IPS-NIHi7 (cell line): ENCODE measurements around the gene RXYLT1.
A peak's percentile ranks its signal among the peaks of the same experiment; 100 is the strongest.
"Not testable (repeated sequence)": the region's sequence is repeated elsewhere in the genome, so short reads cannot be mapped to it uniquely, and the experiment has no call there.

Source experiments
- DNase-seq: peaks from one replicate; pipeline ENCODE4 v3.0.0; 2012; ENCODE audit warnings: mixed read lengths; ENCODE audit errors: extremely low spot score

Gene RXYLT1, protein sequence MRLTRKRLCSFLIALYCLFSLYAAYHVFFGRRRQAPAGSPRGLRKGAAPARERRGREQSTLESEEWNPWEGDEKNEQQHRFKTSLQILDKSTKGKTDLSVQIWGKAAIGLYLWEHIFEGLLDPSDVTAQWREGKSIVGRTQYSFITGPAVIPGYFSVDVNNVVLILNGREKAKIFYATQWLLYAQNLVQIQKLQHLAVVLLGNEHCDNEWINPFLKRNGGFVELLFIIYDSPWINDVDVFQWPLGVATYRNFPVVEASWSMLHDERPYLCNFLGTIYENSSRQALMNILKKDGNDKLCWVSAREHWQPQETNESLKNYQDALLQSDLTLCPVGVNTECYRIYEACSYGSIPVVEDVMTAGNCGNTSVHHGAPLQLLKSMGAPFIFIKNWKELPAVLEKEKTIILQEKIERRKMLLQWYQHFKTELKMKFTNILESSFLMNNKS

DNA sequence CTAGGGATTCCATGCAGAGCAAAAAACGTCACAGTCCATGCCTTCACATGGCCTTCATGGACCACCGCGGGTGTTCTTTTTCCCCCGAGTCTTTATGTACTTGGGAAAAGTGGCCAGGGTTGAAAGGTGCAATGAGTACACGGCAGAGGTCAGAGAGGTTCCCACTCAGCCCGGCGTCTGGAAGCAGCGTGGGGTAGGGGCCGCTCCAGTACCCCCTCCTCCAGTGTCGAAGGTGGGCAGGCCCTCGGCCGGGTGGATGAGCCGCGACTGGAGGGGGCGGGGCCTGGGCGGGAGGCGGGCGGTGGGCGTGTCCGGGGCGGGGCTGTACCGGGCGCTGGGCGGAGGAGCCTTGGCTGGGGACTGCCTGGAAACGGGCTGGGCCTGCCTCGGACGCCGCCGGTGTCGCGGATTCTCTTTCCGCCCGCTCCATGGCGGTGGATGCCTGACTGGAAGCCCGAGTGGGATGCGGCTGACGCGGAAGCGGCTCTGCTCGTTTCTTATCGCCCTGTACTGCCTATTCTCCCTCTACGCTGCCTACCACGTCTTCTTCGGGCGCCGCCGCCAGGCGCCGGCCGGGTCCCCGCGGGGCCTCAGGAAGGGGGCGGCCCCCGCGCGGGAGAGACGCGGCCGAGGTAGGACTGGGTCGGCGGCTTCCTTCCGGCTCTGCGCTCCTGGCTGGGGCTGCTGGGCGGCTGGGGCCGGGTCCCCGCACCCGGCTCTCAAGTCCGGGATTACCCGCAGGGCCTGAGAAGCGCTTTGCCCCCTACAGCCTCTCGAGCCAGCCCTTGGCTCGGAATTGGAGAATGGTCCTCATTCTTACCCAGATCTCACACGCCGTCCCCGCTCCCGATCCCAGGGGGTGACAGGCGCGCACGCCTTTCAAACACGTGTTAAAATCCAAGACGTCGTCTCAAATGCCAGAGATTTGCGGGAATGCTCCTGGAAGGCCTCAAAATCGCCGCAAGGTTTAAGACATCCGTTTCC lies at the start of gene RXYLT1:
Gene RXYLT1 (plus strand): TSS at position 412 of the 984 bp plus-strand sequence. CDS start 52 bp downstream, at position 464.
- DNase-seq: peak; percentile 98

DNA sequence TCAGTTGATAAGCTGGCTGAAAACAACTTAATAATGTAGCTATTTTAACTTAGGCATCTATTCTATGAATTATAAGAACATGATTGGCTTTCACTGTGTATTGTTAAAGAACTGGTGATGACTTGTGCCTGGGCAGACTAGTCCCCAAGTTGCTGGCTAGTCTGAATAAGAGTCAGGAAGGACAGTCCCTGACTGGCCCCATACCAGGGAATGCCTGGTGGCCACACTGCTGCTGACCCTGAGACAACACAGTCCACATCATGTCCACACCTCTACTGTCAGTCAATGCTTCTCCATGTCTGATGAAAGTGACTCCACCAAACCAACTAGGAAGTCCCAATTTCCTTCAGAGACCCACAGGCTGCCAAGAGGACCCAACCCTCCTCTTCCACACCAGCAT lies 46.9 kb upstream of the RXYLT1 start:
- DNase-seq: not testable (repeated sequence)

DNA sequence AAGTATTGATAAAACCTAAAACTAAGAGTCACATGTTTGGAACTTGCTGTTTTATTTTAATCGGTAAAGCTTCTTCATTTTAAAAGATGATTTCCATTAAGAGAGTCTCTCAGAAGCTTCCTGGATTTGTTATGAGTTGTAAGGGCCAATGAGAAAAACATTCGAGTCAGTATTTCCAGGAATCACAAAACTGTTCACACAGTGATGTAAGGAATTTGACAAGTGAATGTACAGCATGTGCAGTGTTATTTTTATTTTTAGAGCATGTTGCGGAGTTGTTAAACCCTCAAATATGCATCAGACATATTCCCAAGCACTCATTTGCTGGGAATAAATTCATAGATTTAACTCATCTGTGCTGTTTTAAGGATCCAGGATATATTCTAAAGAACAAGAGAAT lies 46.1 kb upstream of the RXYLT1 start:
- not testable (repeated sequence) for DNase-seq

DNA sequence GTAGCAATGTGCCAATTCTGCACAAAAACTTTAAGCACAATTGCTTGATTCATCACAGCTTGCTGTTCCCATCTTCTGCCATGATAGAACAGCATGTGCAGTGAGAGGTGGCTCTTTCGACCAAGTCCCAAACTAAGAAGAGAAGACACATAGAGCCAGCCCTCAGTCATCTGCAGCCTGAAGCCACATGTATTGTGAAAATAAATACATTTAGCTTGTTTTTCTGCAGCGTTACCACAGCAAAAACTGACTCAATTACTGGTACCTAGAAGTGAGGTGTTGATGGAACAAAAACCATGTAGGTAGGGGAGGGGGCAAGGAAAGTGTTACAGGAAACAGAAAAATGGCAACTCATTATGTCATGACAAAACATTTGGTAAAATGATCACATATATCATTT lies 39.2 kb upstream of the RXYLT1 start:
- not testable (repeated sequence) for DNase-seq

DNA sequence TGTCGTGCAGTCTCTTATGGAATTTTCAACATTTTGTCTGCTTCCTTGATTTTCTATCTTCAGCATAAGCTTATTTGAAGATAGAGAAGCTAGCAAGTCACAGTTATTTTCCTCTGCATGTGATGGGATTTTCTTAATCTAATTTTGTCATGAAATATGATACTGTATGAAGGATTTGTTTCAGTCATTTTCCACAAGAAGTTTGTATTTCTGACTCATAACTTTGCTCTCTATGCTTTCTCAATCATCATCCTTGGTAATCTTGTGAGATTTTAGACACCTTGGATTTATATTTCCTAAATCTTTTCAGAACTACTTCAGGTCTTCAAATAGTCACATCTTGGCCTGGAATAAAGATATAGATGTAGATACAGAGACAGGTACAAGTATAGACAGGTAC lies 38.3 kb upstream of the RXYLT1 start:
- DNase-seq: not testable (repeated sequence)

DNA sequence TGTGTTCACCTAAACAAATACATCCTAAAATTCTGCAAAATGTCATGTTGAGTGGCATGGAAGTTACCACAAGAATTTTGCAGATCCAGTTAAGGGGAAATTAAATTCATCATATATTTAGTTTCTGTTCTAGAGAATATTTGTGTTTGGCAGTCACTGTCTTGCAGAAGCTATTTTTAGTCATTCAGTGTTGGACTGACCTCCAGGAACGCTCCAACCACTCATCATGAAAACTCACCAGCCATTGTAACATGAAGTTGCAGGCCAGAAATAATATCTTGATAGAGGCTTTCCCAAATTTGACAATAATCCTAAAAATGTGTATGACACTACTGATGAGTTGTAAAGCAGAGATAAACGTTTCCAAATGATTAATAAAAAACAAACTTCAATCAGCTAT lies 35.6 kb upstream of the RXYLT1 start:
- not testable (repeated sequence) for DNase-seq

DNA sequence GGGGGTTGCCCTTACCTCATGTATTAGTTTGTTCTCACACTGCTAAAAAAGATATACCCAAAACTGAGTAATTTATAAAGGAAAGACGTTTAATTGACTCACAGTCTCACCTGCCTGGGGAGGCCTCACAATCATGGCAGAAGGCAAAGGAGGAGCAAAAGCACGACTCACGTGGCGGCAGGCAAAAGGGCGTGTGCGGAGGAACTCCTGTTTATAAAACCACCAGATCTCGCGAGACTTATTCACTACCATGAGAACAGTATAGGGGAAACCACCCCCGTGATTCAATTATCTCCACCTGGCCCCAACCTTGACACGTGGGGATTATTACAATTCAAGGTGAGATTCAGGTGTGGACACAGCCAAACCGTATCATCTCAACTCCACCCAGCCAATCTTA lies 33.2 kb upstream of the RXYLT1 start:
- not testable (repeated sequence) for DNase-seq

DNA sequence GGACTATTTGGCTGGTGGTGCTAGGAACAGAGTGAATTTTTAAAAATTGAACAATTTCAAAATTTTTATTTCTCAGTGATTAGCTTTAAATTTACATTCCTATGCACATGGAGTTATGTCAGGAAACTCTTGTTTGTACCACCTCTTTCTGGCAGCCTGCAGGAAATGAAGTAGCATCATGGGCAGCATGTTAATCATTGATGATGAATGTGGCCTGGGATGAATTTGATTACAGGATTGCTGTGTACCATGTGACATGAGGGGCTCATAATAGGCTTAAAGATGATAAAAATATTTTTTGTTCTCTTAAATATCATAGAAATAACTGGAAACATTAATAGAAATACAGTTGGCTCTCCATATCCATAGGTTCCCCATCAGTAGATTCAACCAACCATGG lies 32.6 kb upstream of the RXYLT1 start:
- not testable (repeated sequence) for DNase-seq

DNA sequence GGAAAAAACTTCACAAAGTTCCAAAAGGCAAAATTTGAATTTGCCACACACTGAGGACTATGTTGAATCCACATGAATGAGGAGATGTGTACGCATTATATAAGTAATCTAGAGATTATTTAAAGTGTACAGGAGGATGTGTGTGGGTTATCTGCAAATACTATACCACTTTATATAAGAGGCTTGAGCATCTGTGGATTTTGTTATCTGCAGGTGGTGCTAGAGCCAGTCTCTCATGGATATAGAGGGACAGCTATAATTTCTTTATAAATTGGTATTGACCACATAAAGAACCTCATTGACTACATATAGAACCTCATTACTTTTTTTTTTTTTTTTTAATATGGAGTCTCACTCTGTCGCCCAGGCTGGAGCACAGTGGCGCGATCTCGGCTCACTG lies 32.2 kb upstream of the RXYLT1 start:
- no peak for DNase-seq

DNA sequence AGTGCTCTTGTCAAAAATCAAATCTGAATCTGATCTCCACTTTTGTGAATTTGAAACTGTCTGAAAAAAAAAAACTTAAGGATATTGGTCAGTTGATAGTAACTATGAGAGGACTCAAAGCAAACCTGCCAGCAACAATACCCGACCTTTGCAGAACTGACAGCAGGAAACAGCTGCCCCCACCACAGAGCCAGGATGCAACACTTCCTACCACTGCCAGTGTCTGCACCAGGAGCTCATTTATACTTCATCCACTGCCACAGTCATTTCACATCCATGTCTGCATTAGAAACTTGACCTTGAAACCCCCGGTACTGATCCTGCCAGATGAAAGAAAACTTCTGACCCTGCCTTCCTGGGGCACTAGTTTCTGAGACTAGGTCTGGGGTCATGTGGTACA lies 27.4 kb upstream of the RXYLT1 start:
- DNase-seq: no peak

DNA sequence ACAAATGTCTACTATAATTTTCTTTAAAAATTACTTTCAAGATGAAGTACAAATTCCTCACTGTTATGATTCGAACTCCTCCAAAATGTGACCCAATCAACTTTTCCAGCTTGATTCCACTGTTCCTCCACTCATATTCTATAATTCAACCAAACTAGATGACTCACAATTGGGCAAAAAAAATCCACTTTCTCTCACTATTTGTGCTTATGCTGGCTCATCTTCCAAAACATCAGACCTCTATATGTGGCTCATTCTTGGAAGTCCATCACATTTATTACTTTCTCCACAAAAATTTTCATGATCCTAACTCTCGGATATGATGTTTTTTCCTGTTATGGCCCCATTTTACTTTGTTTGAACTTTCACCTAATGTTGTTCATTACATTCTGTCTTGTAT lies 26.9 kb upstream of the RXYLT1 start:
- DNase-seq: no peak

DNA sequence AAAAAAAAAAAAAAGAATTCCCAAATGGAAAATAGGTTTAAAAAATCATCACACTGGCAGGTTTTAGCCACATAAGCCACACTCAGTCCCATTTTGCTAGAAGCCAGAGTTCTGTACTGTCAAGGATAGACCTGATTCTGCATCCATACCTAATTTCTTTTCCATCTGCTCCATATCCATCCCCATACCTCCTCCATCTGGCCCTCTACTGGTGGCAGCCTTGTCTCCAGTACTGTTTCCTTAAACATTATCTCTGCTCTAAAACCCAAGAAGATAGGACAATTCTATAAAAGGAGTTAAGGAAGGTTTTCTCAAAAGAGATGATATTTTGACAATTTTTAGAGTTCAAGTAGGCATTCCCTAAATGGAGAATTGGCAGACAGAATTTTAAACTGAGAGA lies 26.0 kb upstream of the RXYLT1 start:
- no peak for DNase-seq

DNA sequence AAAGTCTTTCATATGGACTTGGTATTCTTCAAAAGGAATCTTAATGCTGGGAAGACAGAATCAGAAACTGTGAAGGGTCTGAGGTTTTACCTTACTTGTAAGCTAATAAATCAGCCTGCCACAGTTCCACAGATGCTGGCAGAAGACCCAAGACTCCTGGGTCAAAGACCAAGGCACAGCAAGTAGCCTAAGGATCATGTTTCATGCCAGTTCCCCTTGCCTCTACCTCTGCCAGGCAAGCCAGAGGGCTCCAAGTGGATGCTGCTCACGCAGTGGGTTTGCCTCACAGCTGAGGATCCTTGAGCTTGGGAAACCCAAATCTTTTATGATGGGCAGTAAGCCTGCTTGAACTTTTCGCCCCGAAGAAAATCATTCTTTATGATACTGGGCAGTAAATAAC lies 15.2 kb upstream of the RXYLT1 start:
- no peak for DNase-seq

DNA sequence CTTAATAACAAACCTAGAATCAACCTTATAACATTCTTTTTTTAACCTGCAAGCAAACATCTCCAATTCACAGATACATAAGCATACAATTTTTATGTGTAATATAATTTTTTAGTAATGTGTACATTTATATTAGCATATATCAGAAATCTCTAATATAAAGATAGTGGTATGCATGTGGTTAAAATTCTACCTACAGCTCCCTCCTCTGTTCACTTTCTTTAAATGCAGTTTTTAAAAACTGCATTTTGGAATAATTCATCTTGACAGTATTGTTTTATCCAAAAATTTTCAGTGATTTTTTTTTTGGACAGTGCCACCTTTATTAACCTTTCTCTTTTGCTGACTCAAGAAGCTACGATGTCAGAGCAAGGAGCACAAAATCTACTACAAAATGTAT lies 13.2 kb upstream of the RXYLT1 start:
- no peak for DNase-seq

DNA sequence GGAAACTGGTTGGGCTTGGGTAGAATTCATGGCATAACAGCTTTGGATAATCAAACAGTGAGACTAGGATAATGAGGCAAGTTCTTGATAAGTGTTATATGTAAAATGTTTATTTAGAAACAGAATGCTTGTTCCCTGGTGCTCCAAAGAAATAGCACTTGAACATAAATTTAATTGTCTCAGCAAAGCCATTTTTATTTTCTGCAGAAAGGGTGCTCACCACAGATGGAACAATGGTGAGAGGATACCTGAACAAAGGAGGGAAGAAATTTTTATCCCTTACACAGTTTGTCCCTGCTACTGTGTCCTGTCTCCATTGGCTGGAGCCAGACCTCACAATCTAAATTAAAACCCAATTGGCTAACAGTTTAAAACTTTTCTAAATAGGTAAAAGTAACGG lies 9.3 kb upstream of the RXYLT1 start:
- no peak for DNase-seq

DNA sequence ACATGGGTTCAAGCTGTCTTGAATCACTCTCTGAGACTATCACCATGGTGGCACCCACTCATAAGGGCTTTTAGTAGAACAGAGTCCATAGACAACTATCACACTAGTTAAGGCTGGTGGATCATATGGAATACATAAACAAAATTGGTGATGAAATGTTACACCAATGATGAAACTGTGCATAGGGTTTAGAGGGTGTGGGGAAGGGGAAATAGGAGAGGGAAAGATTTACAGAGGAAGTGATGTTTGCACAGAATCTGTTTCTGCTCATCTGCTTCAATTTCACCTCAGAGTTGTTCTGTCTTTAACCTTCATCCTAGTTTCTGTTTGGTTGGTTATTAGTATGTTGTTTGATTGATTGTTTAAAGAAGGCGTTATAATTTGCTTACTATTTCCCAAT lies 2.4 kb upstream of the RXYLT1 start:
- no peak for DNase-seq

DNA sequence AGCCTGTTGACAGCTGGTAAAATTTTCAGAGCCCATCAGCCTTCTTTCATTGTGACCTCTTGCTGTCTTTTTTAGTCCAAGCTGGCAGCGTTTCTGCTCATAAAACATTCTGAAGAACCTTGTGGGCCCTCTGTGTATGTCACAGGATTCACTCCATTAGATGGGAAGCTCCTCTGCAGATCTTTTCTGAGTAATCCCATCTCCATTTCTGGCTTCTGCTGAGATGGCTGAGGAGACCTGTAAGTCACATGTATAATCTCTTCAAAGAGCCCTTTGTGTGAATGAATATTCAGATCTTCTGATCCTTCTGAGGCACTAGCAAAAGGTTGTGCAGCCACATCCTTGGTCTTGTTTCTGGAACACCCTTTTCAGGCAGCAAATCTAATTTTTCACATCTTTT lies 2.8 kb downstream of the RXYLT1 start:
- DNase-seq: no peak

DNA sequence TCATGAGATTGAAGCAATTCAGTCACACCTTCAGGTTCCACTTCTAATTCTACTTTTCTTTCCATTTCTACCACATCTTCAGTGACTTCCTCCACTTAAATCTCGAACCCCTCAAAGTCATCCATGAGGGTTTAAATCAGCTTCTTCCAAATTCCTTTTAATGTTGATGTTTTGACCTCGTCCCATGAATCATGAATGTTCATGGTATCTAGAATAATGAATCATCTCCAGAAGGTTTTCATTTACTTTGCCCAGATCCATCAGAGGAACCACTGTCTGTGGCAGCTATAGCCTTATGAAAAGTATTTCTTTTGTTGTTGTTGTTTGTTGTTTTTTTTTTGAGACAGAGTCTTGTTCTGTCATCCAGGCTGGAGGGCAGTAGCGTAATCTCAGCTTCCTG lies 7.6 kb downstream of the RXYLT1 start:
- no peak for DNase-seq

DNA sequence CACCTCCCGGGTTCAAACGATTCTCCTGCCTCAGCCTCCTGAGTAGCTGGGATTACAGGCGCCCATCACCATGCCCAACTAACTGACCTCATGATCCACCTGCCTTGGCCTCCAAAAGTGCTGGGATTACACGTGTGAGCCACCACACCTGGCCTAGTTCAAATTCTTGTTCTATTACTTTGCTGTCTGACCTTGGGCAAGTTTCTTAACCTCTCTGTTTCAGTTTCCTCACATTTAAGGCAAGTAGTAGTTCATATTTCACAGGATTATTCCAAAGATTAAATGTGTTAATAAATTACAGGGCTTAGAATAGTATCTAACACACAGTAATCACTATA lies 10.9 kb downstream of the RXYLT1 start:
- no peak for DNase-seq

DNA sequence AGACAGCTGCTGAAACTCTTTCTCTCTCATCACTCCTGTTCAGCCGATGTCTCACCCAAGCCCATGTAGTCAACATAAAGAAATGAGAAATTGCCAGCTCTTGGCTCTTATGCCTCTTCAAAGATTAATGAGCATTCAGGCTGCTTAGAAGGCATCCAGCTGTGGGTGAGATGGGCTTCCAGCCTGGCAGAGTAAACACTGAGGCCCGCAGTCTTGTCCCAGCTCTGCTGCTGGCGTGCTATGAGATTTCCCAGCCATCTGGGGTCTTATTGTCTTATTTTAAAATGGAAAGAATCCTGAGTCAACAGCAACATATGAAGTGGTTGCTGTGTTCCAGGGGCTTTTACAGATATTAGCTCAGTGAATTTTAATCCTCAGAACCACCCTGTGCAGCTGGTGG lies 12.6 kb downstream of the RXYLT1 start:
- no peak for DNase-seq

DNA sequence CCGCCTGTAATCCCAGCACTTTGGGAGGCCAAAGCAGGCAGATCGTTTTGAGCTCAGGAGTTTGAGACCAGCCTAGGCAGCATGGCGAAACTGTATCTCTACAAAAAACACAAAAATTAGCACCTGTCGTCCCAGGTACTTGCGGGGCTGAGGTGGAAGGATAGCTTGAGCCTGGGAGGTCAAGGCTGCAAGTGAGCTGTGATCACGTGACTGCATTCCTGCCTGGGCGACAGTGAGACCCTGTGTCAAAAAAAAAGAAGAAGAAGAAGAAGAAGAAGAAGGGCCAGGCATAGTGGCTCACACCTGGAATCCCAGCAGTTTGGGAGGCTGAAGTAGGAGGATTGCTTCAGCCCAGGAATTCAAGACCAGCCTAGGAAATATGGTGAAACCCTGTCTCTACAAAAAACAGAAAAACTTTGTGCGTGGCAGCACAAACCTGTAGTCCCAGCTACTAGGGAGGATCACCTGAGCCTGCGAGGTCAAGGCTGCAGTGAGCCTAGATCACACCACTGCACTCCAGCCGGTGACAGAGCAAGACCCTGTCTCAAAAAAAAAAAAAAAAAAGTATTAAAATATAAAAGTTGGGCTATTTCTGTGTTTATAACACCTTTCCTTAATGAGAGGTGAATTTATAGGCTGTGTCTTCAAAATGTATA lies 15.5 kb downstream of the RXYLT1 start:
- no peak for DNase-seq

DNA sequence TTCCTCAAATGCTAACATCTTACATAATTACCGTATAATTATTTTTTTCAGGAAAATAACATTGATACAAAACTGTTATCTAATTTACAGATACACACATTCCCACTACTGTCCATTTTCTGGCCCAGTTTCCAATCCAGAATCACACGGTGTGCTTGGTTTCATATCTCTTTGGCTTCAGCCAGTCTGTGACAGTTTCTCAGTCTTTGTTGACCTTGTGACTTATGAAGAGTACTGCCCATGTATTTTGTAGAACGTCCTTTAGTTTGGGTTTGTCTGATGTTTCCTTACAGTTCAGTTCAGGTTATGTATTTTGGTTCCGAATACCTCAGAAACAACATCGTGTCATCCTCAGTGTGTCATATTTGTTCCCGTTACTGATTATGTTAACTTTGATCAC lies 16.2 kb downstream of the RXYLT1 start:
- no peak for DNase-seq
